NCI-H187 (cell line): ENCODE measurements around the gene PINLYP.
"Not testable (repeated sequence)": the region's sequence is repeated elsewhere in the genome, so short reads cannot be mapped to it uniquely, and the experiment has no call there.

Experiments
- DNase-seq, 2 experiments: peaks; one replicate each; lab custom pipeline; 2025; lab: John Stamatoyannopoulos, UW

The PINLYP gene

GRCh38 chr19:43582495-43582894 is 6.9 kb downstream of the PINLYP start:
- no peak for DNase-seq

- no peak for DNase-seq
Observed at GRCh38 chr19:43584484-43584883, 8.9 kb downstream of the PINLYP start.

- DNase-seq, result no peak
Observed at GRCh38 chr19:43586346-43586745, 10.7 kb downstream of the PINLYP start.

GRCh38 chr19:43587029-43587428 is 11.4 kb downstream of the PINLYP start:
- not testable (repeated sequence) for DNase-seq

- DNase-seq, result no peak
Observed at GRCh38 chr19:43589277-43589676, 13.7 kb downstream of the PINLYP start.

- no peak for DNase-seq
Observed at GRCh38 chr19:43589678-43590077, 14.1 kb downstream of the PINLYP start.

- no peak for DNase-seq
Observed at GRCh38 chr19:43591904-43592772, 16.5 kb downstream of the PINLYP start.

- no peak for DNase-seq
Observed at GRCh38 chr19:43592800-43593350, 17.3 kb downstream of the PINLYP start.

GRCh38 chr19:43594081-43594697 is 18.6 kb downstream of the PINLYP start:
- DNase-seq, result no peak

- DNase-seq, result peak in 1 of 2 experiments; percentile 3
Observed at GRCh38 chr19:43594710-43595604, 19.4 kb downstream of the PINLYP start.

- DNase-seq, result no peak
Observed at GRCh38 chr19:43595605-43595998, 20.0 kb downstream of the PINLYP start.

- peak; percentile 100 for DNase-seq
Observed at GRCh38 chr19:43595999-43596841, 20.6 kb downstream of the PINLYP start, which contains the start of the genes IRGQ and ZNF576. IRGQ (minus strand) TSS chr19:43596134; CDS start chr19:43595338, 796 bp downstream. ZNF576 (plus strand) TSS chr19:43596595; CDS start chr19:43597109, 514 bp downstream.

- no peak for DNase-seq
Observed at GRCh38 chr19:43596842-43597461, 21.4 kb downstream of the PINLYP start.

GRCh38 chr19:43597876-43598275 is 22.3 kb downstream of the PINLYP start:
- DNase-seq, result no peak

GRCh38 chr19:43598445-43599240 is 23.0 kb downstream of the PINLYP start:
- no peak for DNase-seq

GRCh38 chr19:43599635-43600295 is 24.2 kb downstream of the PINLYP start:
- no peak for DNase-seq

- DNase-seq, result not testable (repeated sequence)
Observed at GRCh38 chr19:43600326-43600725, 24.7 kb downstream of the PINLYP start.

GRCh38 chr19:43605875-43606568 is 30.4 kb downstream of the PINLYP start:
- DNase-seq, result no peak
